ENCODE results near the gene OSBPL7.
A peak's percentile ranks its signal among the peaks of the same experiment; 100 is the strongest.

Gene OSBPL7, protein sequence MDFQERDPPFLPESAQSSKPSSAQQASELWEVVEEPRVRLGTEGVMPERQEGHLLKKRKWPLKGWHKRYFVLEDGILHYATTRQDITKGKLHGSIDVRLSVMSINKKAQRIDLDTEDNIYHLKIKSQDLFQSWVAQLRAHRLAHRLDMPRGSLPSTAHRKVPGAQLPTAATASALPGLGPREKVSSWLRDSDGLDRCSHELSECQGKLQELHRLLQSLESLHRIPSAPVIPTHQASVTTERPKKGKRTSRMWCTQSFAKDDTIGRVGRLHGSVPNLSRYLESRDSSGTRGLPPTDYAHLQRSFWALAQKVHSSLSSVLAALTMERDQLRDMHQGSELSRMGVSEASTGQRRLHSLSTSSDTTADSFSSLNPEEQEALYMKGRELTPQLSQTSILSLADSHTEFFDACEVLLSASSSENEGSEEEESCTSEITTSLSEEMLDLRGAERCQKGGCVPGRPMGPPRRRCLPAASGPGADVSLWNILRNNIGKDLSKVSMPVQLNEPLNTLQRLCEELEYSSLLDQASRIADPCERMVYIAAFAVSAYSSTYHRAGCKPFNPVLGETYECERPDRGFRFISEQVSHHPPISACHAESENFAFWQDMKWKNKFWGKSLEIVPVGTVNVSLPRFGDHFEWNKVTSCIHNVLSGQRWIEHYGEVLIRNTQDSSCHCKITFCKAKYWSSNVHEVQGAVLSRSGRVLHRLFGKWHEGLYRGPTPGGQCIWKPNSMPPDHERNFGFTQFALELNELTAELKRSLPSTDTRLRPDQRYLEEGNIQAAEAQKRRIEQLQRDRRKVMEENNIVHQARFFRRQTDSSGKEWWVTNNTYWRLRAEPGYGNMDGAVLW

GRCh38 chr17:47821424-47822391, at the start of gene OSBPL7:
TSS of gene OSBPL7 (minus strand) at chr17:47821794. CDS start at chr17:47820278, 1,516 bp downstream.
- DNase-seq (ENCODE audit: low spot score): peak; percentile 87

GRCh38 chr17:47871048-47871447, 49.5 kb upstream of the OSBPL7 start:
- DNase-seq (ENCODE audit: low spot score): no peak

DNA sequence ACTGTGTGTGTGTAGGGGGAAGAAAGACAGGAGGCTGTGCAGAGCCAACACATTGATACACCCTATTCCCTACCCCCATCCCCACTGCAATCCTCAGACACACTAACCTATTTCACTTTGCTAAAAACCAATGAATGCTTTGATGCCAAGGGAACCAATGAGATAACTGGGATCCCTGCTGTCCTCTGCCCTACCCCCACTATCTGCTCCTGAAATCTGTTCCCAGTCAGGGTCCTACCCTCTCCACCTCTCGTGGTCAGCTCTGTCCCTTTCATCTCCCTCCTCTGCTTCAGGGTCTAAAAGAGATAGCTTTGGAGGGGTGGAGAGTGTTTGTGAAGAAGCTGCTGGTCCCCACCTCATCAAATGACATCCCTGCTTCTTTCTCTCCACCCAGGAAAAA, 48.5 kb upstream of the OSBPL7 start:
- no peak for DNase-seq (ENCODE audit: low spot score)

GRCh38 chr17:47869114-47869513, 47.5 kb upstream of the OSBPL7 start:
- DNase-seq (ENCODE audit: low spot score): no peak

DNA sequence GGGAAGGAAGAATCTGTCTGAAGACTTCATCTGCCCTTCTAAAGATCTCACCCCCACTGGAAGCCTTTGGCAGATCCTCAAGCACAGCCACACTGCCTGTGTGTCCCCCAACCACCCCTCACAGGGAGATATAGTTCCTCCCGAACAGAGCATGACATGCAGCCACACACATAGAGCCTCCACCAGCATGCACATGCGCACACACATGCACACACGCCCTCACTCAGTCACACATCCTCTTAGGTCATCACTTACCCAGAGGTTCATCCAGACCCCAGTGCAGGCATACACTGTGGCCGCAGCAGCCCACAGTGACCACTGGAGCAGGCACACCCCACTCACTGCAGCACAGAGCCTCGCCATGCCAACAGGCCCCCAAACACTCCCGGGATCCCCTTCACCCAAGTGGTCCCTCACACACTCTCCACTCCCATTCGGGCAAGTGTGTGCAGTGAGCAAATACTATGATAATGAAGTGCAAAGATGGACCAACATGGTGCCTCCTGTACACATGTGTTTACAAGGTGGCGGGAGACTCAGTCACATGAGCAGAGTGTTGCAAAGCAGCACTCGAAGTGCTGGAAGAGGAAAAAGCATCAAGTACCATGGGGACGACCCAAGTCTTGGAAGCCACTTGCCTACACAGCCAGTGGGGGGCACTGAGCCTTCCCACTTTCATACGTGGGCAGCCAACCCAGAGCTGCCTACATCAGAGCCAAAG, 46.4 kb upstream of the OSBPL7 start:
- DNase-seq (ENCODE audit: low spot score): no peak

GRCh38 chr17:47866941-47867340, 45.3 kb upstream of the OSBPL7 start:
- DNase-seq (ENCODE audit: low spot score): no peak

- no peak for DNase-seq (ENCODE audit: low spot score)
These were observed 43.2 kb upstream of the OSBPL7 start for GRCh38 chr17:47864791-47865216.

DNA sequence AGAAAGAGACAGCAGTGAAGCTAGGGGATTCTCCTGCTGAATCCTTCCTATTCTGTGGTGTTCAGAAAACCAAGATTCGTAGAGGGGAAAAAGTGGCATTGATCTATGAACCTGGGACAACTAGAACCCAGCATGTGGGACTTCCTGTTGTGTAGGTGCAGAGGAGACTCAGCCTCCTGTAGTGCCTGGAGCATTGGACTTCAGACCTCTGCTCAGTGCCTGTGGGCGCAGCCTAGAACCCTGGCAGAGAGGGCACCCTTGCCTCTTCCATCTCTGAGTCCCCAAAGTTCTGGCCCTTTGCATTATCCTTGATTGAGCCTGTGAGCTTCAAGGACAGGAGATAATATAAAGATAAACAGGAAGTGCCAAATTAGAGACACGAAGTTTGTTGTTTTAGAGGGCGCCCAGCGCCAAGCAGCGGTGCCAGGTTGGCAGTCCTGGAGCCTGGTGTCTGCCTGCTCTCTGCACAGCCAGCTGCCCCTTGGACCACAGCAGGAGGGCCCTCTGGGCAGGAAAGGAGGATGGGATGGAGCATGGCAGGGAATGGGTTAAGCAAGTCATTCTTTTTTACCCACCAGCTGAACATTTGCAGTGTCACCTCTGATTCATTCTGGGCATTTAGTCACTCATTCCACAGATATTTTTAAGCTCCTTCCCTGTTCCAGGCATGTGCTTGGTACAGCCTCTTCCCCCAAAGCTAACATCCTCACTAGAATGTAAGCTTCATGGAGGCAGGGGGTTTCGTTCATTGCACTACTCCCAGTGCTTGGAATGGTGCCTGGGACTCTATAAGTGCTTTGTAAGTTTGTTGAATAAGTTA, 41.2 kb upstream of the OSBPL7 start:
- no peak for DNase-seq (ENCODE audit: low spot score)

DNA sequence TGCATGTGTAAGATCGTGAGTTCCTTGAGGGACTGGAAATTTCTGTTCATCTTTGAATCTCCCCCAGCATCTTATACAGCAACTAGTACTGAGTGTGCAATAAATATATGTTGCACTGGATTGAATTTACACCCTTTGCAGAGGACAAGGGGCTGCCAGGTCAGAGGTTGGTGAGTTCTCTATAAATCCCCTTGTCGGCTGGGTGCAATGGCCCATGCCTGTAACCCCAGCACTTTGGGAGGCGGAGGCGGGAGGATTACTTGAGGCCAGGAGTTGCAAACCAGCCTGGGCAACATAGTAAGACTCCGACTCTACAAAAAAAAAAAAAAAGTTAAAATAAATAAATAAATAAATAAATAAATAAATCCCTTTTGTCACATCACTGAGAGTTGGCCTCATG, 38.8 kb upstream of the OSBPL7 start:
- DNase-seq (ENCODE audit: low spot score): no peak

DNA sequence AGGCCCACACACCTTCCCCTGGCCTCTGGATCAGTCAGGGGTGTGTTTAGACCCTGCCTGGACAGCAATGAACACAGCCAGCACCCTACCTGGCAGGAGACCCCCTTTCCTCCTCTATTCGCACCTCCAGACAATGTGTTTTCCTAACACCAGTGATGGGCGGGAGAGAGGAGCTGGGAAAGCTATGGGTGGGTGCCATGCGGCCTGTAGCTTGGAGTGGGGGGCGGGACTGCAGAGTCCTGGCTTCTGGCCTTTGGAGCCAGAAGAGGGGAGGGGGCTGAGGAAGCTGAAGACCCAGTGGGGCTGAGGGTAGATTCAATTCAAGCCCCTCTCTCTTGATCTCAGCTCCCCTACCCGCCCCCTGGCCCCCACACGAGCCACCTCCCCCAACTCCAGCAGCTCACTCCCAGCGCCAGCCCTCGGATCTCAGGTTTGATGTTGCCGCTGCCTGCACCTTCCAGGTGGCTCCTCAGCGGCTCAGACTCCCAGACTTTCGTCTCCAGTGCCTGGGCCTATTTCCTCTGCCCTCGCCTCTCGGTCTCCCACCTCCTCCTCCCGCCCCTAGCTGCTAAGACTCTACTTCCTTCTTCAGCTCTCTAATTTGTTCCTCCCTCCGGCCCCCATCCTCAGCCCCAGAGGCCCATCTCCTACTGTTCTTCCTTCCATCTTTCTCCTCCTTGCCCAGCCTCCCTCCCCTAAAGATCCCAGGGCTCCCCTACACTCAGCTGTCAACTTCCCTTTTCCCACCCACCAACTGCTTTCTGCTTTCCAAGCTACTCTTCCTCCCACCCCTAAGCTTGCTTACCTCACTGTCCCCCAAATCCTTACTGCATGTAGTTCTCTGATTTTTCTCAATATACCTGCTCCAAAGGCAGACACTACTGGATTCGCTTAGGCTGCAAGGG, 36.2 kb upstream of the OSBPL7 start:
- no peak for DNase-seq (ENCODE audit: low spot score)

DNA sequence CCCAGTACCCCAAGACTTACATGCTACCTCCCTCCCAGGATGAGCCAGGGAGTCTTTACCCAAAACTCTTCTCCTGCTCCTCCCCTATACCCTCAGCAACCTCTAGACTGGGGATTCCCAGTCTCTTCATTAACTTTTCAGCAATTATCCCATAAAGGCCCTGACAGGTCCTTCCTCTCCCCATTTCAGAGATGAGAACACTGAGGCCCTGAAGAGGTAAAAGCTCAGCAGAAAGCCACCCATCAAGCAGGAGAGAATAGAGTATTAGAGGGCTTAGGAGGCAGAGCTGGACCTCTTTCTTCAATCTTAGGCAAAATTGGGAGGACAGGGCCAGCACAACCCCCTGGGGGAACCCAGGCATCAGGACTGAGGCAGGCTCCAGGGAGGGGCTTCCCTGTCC, 35.2 kb upstream of the OSBPL7 start:
- DNase-seq (ENCODE audit: low spot score): no peak

- no peak for DNase-seq (ENCODE audit: low spot score)
These were observed 34.1 kb upstream of the OSBPL7 start for GRCh38 chr17:47855737-47856136.

DNA sequence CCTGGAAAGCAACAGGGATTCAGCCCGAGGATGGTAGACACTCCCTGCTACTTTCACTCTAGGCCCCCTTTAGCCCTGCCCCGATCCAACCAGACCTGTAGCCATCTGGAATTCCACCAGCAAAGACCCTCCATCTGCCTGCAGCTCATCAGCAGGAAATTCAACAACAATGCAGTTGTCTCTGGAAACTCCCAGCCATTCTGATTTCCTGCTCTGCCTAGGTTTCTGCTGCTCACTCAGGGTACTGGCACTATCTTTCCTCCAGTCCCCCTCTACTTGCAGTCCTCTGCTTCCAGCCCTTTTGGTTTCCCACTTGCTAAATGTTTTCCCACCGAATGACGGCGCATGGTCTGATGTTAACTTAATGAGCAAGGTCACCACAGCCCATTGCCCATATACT, 32.0 kb upstream of the OSBPL7 start:
- DNase-seq (ENCODE audit: low spot score): no peak

DNA sequence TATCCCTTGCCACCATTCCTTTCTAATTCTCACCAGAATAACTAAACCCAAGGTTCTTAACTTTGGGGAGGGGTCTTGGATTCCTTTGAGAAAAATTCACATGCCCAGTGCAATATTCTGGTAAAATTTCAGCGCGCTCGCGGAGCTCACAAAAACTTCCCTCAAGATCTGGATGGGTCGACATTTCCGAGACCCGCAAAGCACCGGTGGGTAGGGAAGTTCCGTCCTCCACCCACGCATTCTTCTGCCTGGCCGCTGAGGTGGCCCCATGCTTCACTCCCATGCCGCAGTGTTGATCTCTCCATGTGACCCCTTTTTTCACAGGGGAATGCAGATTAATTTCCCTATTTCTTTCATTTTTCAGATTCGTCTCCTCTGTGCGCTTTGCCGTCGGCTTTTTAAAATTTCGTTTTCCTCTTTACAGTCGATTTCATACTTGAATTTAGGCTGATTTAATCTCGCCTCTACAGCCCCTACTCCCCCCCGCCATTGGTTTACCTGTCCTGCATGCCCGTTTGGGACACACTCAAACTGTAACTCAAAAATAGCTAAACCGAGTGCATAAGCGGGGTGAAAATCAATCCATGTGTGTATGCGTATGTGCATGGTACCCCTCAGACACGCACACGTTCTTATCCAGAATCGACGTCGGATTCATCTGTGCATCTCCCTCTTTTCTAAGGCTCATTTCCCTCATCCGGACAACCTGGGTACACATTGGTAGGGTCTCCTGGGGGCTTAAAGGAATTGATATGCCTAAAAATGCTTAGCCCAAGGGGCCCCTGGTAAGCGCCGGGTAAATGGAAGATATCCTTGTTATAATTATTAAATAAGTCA, 30.7 kb upstream of the OSBPL7 start:
- no peak for DNase-seq (ENCODE audit: low spot score)

- DNase-seq (ENCODE audit: low spot score): no peak
These were observed 30.1 kb upstream of the OSBPL7 start for GRCh38 chr17:47851764-47852112.

- peak; percentile 61 for DNase-seq (ENCODE audit: low spot score)
These were observed 29.3 kb upstream of the OSBPL7 start, which contains the start of gene SP6 for GRCh38 chr17:47850692-47851573. TSS of gene SP6 (minus strand) at chr17:47851163. CDS start at chr17:47848429, 2,734 bp downstream.

DNA sequence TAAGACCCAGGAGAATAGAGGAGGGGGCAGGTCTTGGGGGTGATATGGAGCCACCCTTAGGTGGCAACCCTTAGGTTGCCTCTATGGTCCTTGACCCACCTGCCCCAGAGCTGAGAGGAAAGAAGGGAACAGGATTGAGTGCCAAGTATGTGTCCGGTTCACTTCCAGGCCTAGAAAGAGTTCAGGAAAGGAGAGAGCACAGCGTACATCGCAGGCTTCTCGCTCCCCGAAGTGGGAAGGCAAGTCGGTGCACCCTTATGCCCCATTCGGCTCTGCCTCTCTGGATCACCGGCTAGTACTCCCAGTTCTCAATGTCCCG, 28.7 kb upstream of the OSBPL7 start:
- no peak for DNase-seq (ENCODE audit: low spot score)

GRCh38 chr17:47848198-47848513, 26.6 kb upstream of the OSBPL7 start:
- DNase-seq (ENCODE audit: low spot score): no peak

Measured in CD4-positive, alpha-beta T cell treated with Interleukin-6 at 100 ng/mL for 8 hours (primary cell).